IPS-NIHi11 (cell line): ENCODE measurements around the gene PRSS21.

ENCODE experiments used
- DNase-seq: peaks from one replicate; pipeline ENCODE4 v3.0.0; 2012; ENCODE audit warnings: mixed read lengths, low spot score

Gene PRSS21

GRCh38 chr16:2806286-2806685, 10.8 kb upstream of the PRSS21 start:
- DNase-seq: no peak

GRCh38 chr16:2808181-2808580, 8.9 kb upstream of the PRSS21 start:
- no peak for DNase-seq

GRCh38 chr16:2809149-2809760, 7.8 kb upstream of the PRSS21 start:
- no peak for DNase-seq

- DNase-seq: no peak
Measured at GRCh38 chr16:2810651-2811050, 6.4 kb upstream of the PRSS21 start.

- DNase-seq: no peak
Measured at GRCh38 chr16:2811703-2812471, 5.2 kb upstream of the PRSS21 start.

GRCh38 chr16:2813771-2814221, 3.2 kb upstream of the PRSS21 start:
- no peak for DNase-seq

GRCh38 chr16:2814551-2815298, 2.3 kb upstream of the PRSS21 start:
- DNase-seq: no peak

GRCh38 chr16:2815299-2815771, 1.7 kb upstream of the PRSS21 start:
- DNase-seq: no peak

- DNase-seq: no peak
Measured at GRCh38 chr16:2817340-2818271, 569 bp downstream of the PRSS21 start.

GRCh38 chr16:2818272-2818876, 1.3 kb downstream of the PRSS21 start:
- DNase-seq: no peak

- DNase-seq: no peak
Measured at GRCh38 chr16:2819179-2819938, 2.3 kb downstream of the PRSS21 start.

GRCh38 chr16:2819939-2820835, 3.1 kb downstream of the PRSS21 start:
- no peak for DNase-seq

GRCh38 chr16:2820836-2821486, 3.9 kb downstream of the PRSS21 start:
- no peak for DNase-seq

GRCh38 chr16:2821487-2822157, 4.6 kb downstream of the PRSS21 start:
- DNase-seq: no peak

GRCh38 chr16:2822158-2822495, 5.1 kb downstream of the PRSS21 start:
- no peak for DNase-seq

GRCh38 chr16:2822496-2822895, 5.5 kb downstream of the PRSS21 start:
- DNase-seq: no peak

- DNase-seq: no peak
Measured at GRCh38 chr16:2824626-2825025, 7.6 kb downstream of the PRSS21 start.

- DNase-seq: no peak
Measured at GRCh38 chr16:2825049-2825742, 8.2 kb downstream of the PRSS21 start.
